NCI-H748 (cell line): ENCODE results near the gene GPS1.
A peak's percentile ranks its signal among the peaks of the same experiment; 100 is the strongest.

Experiments used
- DNase-seq: peaks from one replicate; lab custom pipeline; 2025; ENCODE audit not compliant: unreplicated experiment; lab: John Stamatoyannopoulos, UW

Gene GPS1

DNA sequence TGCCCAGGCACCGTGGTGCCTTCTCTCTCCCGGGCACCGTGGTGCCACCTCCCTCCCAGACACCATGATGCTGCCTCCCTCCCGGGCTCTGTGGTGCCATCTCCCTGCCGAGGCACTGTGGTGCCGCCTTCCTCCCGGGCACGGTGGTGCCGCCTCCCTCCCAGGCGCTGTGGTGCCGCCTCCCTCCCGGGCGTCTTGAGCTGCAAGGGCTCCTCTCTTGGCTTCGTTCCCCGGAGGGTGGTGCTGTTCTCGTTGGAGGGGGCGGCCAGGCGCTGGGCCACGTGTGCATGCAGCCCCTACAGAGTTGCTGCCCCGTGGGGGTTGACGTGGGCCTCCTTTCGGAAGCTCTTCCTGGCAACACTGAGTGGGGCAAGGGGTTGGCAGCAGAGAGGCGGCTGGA is 37.3 kb upstream of the GPS1 start:
- DNase-seq: no peak

DNA sequence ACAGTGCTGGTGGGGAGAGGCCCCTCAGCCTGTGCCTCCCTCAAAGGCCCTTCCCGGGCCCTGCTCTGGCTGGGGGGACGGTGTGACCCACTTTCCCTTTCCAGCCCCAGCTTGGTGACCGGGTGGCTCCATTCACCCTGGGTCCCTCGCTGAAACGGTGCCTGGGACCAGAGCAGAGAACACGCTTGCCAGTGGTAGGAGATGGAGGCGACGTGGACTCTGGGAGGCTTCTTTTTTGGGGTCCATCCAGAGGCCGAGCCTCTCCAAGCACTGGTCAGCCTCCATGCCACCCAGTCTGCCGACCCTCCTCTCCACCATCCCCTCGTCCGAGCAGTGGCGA is 36.8 kb upstream of the GPS1 start:
- DNase-seq: no peak

DNA sequence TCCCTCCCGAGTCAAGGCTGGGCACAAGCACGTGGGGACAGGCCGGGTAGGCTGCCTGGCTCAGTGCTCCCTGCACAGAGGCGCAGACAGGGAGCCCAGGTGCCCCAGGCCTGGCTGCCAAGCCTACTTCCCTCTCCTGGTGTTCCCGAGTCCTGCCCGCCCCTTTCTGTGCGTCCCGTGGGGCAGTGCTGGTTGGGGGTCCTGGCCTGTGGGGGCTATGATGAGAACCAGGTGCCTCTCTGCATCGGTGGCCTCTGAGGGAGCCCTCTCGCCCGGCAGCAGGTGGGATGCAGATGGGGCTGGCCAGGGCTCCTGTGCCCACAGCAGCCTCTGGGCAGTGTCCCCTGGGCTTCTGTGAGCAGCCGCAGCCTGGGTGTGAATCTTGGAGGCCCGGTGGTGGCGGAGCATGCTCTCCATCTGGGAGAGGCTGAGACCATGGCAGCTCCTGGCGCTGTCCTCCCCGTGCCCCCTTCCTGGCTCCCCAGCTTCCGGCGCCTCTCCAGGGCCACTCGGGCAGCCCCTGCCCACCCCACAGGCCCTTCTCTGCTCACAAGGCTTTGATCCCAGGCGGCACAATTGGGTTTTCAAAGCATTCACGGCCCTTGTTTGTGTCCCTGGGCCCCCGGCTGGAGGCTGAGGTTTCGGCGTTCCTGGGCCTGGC is 36.3 kb upstream of the GPS1 start:
- no peak for DNase-seq

DNA sequence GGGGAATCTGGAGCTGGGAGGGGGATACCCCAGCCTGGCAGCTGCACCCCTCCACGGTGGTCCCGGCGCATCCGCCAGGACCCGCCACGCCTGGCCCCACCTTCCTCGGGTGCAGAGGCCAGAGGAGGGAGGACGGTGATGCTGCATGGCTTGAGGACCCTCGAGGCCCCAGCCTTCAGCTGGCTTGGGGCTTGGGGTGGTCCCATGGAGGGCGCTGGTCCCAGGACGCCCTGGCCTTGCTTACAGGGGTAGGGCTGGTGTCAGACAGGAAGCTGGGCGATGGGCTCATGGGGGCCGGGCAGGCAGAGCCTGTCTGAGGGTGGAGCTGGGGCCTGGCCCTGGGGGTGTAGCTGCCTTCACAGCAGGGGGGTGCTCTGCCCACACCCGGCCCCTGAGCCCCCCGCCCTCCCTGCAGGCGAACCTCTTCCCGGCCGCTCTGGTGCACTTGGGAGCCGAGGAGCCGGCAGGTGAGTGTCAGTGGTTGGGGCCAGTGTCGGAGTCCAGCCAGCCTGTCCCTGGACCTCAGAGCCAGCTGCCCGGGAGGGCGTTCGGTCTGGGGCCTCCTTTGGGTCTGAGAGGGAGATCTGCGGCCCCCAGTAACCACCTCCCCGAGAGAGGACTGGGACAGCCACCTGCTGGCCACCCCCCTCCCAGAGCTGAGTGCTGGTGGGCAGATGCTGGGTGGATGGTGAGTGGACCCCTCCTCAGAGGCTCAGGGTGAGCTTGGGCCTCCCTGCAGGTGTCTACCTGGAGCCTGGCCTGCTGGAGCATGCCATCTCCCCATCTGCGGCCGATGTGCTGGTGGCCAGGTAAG is 35.4 kb upstream of the GPS1 start:
- DNase-seq: no peak

DNA sequence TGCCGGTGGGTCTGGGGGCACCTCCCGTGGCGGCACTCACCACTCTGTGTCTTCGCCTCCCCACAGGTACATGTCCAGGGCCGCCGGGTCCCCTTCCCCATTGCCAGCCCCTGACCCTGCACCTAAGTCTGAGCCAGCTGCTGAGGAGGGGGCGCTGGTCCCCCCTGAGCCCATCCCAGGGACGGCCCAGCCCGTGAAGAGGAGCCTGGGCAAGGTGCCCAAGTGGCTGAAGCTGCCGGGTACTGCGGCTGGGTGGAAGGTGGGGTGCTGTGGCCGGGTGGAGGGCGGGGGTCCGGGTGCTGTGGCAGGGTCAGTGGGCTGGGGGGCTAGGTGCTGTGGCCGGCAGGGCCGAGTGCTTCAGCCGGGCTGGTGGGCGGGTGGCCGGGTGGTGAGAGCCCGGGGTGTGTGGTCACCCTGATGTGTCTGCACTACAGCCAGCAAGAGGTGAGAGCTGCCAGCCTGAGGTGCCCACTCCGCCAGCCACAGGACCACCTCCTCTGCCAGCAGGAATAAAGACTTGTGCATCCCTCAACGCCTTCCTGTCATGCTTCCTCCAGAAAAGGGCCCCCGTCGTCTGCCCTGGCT is 34.7 kb upstream of the GPS1 start:
- DNase-seq: no peak

DNA sequence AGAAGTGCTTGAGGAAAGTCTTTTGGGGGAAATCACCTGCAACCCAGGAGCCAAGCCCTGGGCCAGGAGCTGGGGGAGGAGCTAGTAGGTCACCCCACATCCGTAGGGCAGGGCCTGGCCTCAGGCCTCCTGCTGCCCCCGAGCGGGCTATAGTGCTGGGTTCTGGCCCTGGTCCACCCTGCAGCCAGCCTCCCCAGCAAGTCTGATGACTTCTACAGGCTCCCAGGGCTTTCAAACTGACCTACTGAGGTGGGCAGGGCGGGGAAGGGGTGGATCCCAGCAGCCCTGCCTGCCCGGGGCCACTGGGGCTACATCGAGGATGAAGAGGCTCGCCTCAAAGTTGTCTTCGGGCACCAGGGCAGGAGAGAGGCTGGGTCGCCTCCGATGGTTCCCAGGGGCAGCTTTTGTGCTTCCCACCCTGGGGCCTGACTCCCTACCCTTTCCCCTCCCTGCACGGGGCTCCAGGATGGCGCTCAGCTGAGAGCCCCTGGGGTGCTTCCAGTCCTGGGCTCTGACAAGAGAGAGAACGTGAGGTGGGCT is 34.0 kb upstream of the GPS1 start:
- no peak for DNase-seq

DNA sequence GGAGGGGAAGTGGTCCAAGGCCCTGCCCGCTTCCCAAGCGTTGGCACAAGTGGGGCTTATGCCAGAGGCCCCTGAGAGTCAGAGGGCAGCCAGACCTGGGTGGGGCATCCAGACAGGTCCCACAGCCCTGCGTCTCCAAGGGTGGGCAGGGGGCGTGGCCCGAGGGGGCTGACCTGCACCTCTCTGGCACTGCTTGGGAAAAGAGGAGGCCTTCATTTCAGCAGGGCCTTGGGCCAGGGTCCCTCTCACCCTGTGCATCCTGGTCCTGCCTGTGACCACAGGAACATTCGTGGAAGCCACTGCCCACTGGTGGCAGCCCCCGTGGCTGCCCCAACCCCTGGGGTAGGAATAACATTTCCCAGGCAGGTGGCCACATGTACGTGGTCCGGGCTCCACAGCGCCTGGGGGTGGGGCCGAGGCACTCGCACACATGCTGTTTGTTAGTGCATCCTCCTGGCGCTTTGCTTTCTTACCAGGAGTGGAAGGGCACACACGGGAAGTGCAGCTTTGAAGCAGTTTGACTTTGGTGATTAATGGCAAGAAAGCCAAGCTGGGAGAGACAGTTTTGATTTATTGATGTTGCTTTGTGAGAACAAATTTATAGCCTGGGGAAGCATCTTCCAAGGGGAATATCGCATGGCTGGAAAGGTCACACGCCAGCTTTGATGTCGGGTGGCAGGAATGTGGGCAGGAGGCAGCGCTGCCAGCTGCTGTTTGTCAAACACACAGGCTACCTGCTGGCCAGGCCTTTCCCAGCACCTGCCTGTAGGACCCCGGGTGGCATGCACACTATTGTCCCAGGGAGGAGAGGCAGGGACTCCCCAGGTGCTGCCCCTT is 33.3 kb upstream of the GPS1 start:
- no peak for DNase-seq

DNA sequence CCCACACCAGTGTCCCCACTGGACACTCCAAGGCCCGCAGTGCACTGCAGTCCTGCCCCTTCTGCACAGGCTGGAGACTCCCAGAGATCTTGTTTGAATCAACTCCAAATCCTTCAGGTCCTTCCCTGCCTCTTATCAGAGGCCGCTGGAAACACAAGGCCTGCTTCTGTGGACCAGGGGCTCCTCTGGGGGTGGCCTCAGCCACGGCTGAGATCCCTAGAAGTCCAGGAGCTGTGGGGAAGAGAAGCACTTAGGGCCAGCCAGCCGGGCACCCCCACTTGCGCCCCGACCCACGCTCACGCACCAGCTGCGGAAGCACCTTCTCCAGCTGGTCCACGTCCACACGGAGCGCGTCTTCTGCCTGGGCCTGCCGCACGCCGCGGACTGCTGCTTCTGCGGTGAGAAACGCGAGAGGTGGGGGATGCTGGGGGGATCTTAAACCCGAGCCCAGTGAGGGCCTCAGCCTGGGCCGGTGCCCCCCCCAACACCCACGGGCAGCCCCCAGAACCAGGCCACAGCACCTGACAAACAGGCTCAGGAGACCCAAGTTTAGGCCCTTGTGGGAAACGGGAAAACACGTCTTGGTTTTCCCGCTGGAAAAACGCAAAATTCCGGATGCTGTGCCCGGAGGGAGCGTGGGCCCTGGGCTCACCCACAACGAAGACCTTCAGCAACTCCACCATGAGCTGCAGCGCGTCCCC is 32.6 kb upstream of the GPS1 start:
- DNase-seq: no peak

DNA sequence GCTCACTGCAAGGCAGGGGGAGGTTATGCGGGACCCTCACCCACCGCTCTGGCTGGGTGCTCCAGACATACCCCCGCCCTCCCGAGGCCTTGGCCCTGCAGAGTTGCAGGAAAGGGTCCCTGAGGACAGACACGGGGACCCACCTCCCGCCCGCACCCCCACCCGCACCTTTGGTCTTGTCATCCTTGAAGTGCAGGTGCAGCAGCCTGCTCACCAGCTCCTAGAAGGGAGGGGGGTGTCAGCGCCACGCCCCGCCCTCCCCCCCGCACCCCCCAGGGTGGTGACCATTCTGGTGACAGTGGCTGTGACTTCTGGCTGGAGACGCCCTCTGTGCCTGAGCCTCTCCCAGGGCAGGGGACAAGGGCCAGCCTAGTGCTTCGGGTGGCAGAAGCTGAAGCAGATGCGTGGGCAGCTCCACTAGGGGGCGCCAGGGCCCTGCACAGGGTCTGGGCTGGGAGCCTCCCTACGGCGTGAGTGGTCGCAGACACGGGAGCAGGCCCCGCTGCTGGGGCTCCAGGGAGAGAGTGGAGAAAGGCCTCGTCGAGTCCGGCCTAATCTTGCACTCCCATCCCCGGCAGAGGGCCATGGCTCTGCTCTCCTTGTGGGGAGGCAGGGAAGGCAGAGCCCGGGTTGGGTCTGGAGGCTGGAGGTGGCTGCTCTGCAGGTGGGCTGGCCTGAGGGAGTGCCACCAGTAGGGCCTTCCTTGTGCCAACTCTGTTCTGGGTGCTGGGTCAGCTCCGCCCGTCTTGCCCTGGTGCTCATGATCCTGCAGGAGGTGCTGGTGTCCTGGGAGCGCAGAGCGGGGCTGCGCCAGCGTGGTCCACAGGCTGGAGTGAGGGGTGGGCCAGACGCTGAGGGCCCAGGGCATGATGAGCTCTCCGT is 31.8 kb upstream of the GPS1 start:
- peak; percentile 68 for DNase-seq

DNA sequence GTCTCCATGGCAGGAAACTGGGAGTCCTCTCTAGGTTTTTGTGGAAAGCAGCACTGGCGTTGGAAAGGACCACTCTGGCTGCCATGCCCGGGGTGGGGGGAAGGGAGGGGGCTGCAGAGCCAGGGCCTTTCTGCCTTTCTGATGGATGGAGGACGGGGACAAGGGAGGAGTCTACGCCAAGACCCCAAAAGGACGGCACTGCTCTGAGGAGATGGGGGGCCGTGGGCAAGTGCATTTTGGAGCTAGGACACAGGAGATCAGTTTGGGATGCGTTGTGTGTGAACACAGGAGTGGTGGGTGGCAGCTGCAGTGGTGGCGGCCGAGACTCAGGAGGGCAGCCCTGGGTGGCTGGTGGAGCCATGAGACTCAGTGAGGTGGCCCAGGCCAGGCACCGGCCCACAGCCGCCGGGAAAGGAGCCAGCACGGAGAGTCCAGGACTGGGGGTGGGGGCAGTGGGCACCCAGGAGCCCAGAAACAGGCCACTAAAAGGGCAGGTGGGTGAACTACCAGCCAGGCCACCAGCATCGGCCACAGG is 31.1 kb upstream of the GPS1 start:
- no peak for DNase-seq

DNA sequence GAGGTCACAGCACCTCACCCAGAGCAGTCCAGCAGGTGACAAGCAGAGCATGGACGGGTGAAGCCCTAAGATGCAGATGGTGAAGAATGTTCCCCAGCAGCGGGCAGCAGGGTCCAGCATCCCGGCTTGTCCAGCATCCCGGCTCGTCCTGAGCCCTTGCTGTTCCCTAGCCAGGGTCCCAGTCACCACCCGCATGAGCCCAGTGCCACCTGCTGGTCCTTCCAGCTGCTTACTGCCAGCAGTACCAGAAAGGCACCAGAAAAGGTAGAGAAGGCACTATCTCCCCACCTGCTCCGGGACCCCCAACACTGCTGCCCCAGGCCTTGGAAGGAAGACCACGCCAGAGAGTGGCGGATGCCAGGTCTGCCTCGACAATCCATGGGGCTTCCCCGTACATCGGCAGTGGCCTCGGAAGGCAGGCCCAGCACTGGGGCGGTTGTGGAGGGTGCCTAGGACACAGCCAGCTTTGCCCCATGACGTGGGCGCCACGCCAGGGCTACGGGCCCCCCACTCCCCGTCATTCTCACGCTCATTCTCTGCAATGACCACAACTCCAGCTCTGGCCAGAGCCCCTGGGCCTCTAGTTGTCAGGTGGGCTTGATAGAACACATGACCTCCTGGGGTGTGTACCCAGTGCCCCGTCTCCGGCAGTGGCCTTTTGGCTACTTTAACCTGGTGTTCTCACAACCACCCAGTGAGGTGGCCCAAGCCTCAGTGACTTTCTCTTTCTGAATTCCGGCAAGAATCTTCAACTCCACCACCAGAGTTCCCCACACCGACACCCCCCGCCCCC is 30.4 kb upstream of the GPS1 start:
- peak; percentile 67 for DNase-seq

DNA sequence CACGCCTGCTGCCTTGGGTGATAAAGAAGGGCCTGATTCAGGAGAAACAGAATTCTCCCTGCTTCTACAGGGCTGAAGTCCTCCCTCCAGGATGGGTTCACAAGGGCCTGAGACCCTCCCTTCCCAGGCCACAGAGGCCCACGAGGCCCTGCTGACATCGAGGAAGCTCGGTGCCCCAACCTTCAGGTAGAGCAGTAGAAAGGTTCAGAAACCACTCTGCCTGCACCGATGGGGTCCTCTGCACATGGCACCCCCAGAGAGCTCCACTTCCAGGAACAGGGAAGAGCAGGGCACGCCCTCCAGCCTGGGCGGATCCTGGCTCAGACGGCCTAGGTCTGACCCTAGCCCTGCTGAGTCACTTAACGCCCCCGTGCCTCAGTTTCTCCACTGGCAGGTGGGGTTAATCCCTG is 29.8 kb upstream of the GPS1 start:
- peak; percentile 41 for DNase-seq

DNA sequence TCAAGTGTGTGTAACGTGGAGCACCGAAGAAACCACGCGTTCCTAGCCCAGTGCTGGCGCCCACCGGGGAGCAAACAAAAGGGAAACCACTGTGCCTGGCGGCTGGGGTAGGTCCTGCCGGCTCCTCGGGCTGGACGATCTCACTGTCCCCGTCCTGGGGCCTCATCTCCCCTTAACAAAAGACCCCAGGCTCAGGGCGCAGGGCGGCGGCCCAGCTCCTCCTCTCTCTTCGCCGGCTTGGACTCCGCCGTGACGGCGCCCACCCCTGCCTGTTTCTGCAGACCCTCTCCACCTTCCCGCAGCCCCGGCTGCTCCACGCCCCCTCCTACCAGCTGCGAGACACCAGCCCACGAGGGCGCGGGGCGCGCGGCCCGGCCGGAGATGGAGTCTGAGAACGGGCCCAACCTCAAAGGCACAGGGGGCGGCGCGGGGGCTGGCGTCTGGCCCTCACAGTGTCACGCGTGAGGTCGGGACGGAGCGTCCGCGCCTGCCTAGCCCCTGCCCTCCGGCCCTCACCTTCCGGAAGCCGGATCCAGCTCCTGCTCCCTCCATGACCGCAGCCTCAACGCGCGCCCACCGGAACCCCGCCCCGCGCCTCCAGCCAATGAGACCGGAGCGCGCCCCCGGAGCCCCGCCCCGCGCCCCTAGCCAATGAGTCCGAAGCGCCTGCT is 29.3 kb upstream of the GPS1 start, which contains the start of gene CENPX:
Gene CENPX (minus strand): TSS at position 569 of the 671 bp plus-strand sequence. CDS start 17 bp downstream, at position 552.
- DNase-seq: no peak

DNA sequence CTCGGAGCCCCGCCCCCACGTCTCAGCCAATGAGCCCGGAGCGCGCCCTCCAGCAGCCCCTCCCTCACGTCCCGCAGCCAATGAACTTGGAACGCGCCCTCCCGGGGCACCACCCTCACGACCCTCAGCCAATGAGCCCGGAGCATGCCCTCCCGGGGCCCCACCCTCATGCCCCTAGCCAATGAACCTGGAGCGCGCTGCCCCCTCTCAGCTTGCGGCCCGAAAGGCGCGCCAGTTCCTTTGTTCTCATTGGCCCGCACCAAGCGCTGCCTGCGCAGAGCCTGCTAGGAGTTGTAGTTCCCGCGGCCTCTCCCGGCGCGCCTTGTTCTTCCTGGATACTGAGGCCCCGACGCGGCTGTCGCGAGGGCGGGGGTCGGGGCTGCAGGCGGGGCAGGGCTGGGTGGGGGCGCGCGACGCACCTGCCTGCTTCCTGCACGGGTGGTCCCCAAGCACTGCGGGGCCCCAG is 28.7 kb upstream of the GPS1 start, which contains the start of gene LRRC45:
Gene LRRC45 (plus strand): TSS at position 325 of the 466 bp plus-strand sequence. CDS start 339 bp downstream, outside the sequence.
- DNase-seq: peak; percentile 100

DNA sequence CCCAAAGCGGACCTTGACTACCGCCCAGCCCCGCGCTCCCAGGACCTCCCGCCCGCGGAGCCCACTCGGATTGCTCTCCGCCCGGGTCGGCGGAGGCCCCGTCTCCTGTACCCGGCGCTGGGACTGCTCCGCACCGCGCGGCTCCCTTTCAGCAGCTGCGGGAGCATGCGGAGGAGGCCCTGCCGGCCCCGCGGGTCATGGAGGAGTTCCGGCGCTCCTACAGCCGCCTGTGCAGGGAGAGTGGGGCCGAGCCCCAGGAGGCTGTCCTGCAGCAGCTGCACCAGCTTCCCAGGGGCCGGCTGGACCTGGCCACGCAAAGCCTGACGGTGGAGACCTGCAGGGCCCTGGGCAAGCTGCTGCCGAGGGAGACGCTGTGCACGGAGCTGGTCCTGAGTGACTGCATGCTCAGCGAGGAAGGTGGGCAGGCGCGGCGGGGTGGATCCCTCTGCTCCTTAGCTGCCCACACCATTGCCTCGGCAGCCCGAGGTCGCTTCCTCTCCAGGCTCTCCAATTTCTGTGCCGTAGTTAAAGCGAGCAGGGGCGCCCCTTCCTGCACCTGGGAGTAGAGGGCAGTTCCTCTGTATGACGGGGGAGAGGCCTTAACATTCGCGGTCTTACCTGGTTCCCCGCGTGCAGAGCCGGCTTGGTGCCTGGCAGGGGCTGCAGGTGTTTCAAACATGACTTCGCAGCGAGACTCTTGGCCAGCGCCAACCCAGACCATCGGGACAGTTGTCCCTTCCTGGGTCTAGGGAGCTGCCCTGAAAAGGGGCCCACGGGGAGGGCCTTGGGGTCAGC is 28.1 kb upstream of the GPS1 start:
- peak; percentile 69 for DNase-seq

DNA sequence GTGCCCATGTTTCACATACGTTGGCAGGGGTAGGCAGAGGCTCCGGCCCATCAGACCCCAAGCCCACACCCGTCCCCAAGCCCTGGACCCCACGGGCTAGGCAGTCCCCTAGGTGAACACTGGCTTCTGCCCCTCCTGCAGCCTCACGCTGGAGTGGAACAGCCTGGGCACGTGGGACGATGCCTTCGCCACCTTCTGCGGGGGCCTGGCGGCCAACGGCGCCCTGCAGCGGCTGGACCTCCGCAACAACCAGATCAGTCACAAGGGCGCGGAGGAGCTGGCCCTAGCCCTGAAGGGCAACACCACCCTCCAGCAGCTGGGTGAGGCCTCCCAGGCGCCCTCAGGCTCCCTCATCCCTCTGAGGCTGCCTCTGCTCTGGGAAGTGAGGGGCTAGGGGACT is 26.8 kb upstream of the GPS1 start:
- no peak for DNase-seq
